PC-3 (cell line): ENCODE data around the gene TXNL4B. TPM values are rescaled to one million over a fixed set of nuclear protein-coding genes. Genes with fewer than 3 reads are reported as not detected.

Experiments used
- ATAC-seq: fragments of 200-7000 bp; cut with Tn5 transposase; 2 replicates; pipeline ENCODE4 v1.9.1; 2020; ENCODE audit warnings: mild to moderate bottlenecking, moderate library complexity
- BruUV-seq: library from RNA; stranded (reverse); fragments of 400-500 nt; replicated peaks from 2 replicates; lab custom pipeline; 2021; lab: Mats Ljungman, UMichigan
- CTCF ChIA-PET: fragments of 300-600 bp; sonication (Branson Sonifier 250); formaldehyde crosslinking; loops from one replicate; lab custom pipeline; 2022; ENCODE audit warnings: antibody characterized with exemption; lab: Charles Lee
- POLR2A ChIA-PET: fragments of 300-600 bp; sonication (Branson Sonifier 250); formaldehyde crosslinking; loops from one replicate; lab custom pipeline; 2022; ENCODE audit warnings: antibody characterized with exemption; ENCODE audit not compliant: unreplicated experiment; lab: Charles Lee
- DNase-seq: peaks from one replicate; pipeline ENCODE4 v3.0.0-alpha.2; 2015
- H2AFZ ChIP-seq: fragments of 300-600 bp; sonication (generic); 2 replicates; pipeline ENCODE4 v1.6.0; 2016; ENCODE audit warnings: antibody characterized with exemption, low read length
- H3F3A ChIP-seq: fragments of 300-600 bp; sonication (generic); one replicate; pipeline ENCODE4 v1.6.0; 2017; ENCODE audit warnings: antibody characterized with exemption, low read length, control low read depth, mild to moderate bottlenecking; ENCODE audit not compliant: unreplicated experiment
- H3K27ac ChIP-seq: fragments of 300-600 bp; sonication (generic); 2 replicates; pipeline ENCODE4 v1.5.1; 2016; ENCODE audit warnings: mild to moderate bottlenecking, low read length
- H3K27me3 ChIP-seq: fragments of 300-600 bp; sonication (generic); 2 replicates; pipeline ENCODE4 v1.6.1; 2016; ENCODE audit warnings: low read length, mixed read lengths
- H3K36me3 ChIP-seq: fragments of 300-600 bp; sonication (generic); 2 replicates; pipeline ENCODE4 v1.6.1; 2016; ENCODE audit warnings: low read depth, mixed run types, low read length, mixed read lengths
- H3K4me1 ChIP-seq: fragments of 300-600 bp; sonication (generic); 2 replicates; pipeline ENCODE4 v1.5.1; 2016; ENCODE audit warnings: low read length; ENCODE audit not compliant: insufficient read depth
- H3K4me2 ChIP-seq: fragments of 300-600 bp; sonication (generic); 2 replicates; pipeline ENCODE4 v1.6.0; 2016; ENCODE audit warnings: low read length
- H3K4me3 ChIP-seq: fragments of 300-600 bp; sonication (generic); 2 replicates; pipeline ENCODE4 v1.5.1; 2016; ENCODE audit warnings: mild to moderate bottlenecking, low read length, mixed read lengths
- H3K79me2 ChIP-seq: fragments of 300-600 bp; sonication (generic); 2 replicates; pipeline ENCODE4 v1.6.1; 2017; ENCODE audit warnings: low read length, mixed read lengths
- H3K9ac ChIP-seq: fragments of 300-600 bp; sonication (generic); 2 replicates; pipeline ENCODE4 v1.6.0; 2016; ENCODE audit warnings: mild to moderate bottlenecking, low read length
- H3K9me2 ChIP-seq: fragments of 300-600 bp; sonication (generic); replicated peaks from 2 replicates; pipeline ENCODE4 v1.6.1; 2016; ENCODE audit warnings: mixed run types, low read length, mixed read lengths
- H3K9me3 ChIP-seq: fragments of 300-600 bp; sonication (generic); 2 replicates; pipeline ENCODE4 v1.6.1; 2016; ENCODE audit warnings: low read length, mixed read lengths
- H4K20me1 ChIP-seq: fragments of 300-600 bp; sonication (generic); 2 replicates; pipeline ENCODE4 v1.6.1; 2016; ENCODE audit warnings: low read length, mixed read lengths
- EZH2 ChIP-seq: fragments of 300-600 bp; sonication (generic); IDR thresholded peaks from one replicate; pipeline ENCODE4 v1.6.1; 2017; ENCODE audit warnings: antibody characterized with exemption, mild to moderate bottlenecking, low read length; ENCODE audit not compliant: unreplicated experiment
- EZH2phosphoT487 ChIP-seq: fragments of 300-600 bp; sonication (generic); IDR thresholded peaks from 2 replicates; pipeline ENCODE4 v1.6.1; 2018; ENCODE audit warnings: mild to moderate bottlenecking, antibody characterized with exemption, low read length, borderline replicate concordance
- intact Hi-C: fragments of 100-400 bp; cut with micrococcal nuclease; formaldehyde crosslinking; loops from 2 replicates; pipeline ENCODE4 v1.9.0; 2023
- total RNA-seq: library from RNA; depleted of rRNA; stranded (reverse); fragments of >200 nt; gene quantifications from 2 replicates; pipeline ENCODE4 v1.2.3, GENCODE V29; 2014
- TF ChIP-seq, protein P1 (sequence below): fragments of 300-600 bp; sonication (generic); conservative IDR thresholded peaks from 2 replicates; pipeline ENCODE4 v1.5.1; 2017; ENCODE audit warnings: antibody characterized with exemption, low read depth, mild to moderate bottlenecking, low read length

The TXNL4B gene
- total RNA-seq, 1 experiment from 2014 or later = 9.6 TPM

DNA sequence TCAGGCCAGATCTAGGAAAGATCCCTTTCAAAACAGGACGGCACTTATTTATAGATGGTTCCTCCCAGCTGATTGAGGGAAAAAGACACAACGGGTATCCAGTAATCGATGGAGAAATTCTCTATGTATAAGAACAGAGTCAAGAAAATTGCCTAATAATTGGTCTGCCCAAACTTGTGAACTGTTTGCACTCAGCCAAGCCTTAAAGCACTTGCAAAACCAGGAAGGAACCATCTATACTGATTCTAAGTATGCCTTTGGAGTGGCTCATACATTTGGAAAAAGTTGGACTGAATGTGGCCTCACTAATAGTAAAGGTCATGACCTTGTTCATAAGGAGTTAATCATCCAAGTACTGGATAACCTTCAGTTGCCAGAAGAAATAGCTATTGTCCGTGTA lies 24.5 kb downstream of the TXNL4B start:
- Histone ChIP-seq H3K9me3 (no peaks in the 10 kb centered on the region), H3K27ac (no peak overlapping the region), H2AFZ (no peak overlapping the region), H3K4me3 (no peak overlapping the region), H4K20me1 (no peaks in the 10 kb centered on the region), H3K36me3 (no peaks in the 10 kb centered on the region), H3K79me2 (no peaks in the 10 kb centered on the region), H3F3A (no peaks in the 10 kb centered on the region), H3K9ac (no peak overlapping the region), H3K9me2 (no peaks in the 10 kb centered on the region), H3K27me3 (no peaks in the 10 kb centered on the region), H3K4me1 (no peaks in the 10 kb centered on the region), H3K4me2 (no peak overlapping the region)
- no TSS peak for BruUV-seq
- ATAC-seq (no peak), DNase-seq (no peak)
- TF ChIP-seq EZH2phosphoT487 = no peak
- intact Hi-C loops = no loop called here
- ChIA-PET CTCF (interaction anchor here (0.6 kb wide), 1 partner anchor 9 kb away, joined by 4 read pairs; no protein-coding TSS in a partner anchor), POLR2A (no interaction called here)

DNA sequence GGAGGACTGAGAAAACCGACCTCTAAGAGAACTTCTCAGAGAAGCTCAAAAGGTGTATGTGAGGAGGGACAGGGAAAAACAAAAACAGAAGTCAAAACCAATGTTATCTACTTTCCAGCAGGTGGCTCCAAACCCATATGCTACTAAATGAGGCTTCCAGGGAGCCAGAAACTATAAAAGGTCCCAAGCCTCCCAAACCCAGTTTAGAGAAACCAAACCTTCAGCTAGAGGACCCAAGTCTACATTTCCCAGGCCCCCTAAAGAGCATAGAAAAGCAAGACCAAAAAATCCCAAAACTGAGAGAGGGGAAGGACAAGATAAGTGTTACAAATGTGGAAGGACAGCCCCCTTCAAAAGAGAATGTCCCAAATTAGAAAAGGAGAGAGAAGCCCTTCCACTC lies 26.7 kb downstream of the TXNL4B start:
- H2AFZ ChIP-seq = no peak overlapping the region
- TF ChIP-seq, protein P1, sequence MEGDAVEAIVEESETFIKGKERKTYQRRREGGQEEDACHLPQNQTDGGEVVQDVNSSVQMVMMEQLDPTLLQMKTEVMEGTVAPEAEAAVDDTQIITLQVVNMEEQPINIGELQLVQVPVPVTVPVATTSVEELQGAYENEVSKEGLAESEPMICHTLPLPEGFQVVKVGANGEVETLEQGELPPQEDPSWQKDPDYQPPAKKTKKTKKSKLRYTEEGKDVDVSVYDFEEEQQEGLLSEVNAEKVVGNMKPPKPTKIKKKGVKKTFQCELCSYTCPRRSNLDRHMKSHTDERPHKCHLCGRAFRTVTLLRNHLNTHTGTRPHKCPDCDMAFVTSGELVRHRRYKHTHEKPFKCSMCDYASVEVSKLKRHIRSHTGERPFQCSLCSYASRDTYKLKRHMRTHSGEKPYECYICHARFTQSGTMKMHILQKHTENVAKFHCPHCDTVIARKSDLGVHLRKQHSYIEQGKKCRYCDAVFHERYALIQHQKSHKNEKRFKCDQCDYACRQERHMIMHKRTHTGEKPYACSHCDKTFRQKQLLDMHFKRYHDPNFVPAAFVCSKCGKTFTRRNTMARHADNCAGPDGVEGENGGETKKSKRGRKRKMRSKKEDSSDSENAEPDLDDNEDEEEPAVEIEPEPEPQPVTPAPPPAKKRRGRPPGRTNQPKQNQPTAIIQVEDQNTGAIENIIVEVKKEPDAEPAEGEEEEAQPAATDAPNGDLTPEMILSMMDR = peak; percentile 65
- TF ChIP-seq EZH2 (no peak), EZH2phosphoT487 (no peak)
- ATAC-seq (peak; percentile 70), DNase-seq (peak; percentile 42)
- no peaks in the 10 kb centered on the region for H3K79me2 ChIP-seq
- CTCF ChIA-PET = no interaction called here
- H3K4me2 ChIP-seq = no peak overlapping the region
- H3F3A ChIP-seq = no peaks in the 10 kb centered on the region
- H3K27ac ChIP-seq = no peak overlapping the region
- no TSS peak for BruUV-seq
- H3K9me2 ChIP-seq = no peaks in the 10 kb centered on the region
- H3K9ac ChIP-seq = no peak overlapping the region
- 0 out of 2 replicates have a peak, but pooled peaks cover 3% of the 10 kb centered on the region for H3K27me3 ChIP-seq
- H3K36me3 ChIP-seq = no peaks in the 10 kb centered on the region
- intact Hi-C loops = loop anchor here (1.0 kb wide), 1 partner anchor 33 kb away; no protein-coding TSS in a partner anchor
- H4K20me1 ChIP-seq = no peaks in the 10 kb centered on the region
- no peak overlapping the region for H3K4me3 ChIP-seq
- no peaks in the 10 kb centered on the region for H3K9me3 ChIP-seq
- H3K4me1 ChIP-seq = no peaks in the 10 kb centered on the region
- POLR2A ChIA-PET = no interaction called here

DNA sequence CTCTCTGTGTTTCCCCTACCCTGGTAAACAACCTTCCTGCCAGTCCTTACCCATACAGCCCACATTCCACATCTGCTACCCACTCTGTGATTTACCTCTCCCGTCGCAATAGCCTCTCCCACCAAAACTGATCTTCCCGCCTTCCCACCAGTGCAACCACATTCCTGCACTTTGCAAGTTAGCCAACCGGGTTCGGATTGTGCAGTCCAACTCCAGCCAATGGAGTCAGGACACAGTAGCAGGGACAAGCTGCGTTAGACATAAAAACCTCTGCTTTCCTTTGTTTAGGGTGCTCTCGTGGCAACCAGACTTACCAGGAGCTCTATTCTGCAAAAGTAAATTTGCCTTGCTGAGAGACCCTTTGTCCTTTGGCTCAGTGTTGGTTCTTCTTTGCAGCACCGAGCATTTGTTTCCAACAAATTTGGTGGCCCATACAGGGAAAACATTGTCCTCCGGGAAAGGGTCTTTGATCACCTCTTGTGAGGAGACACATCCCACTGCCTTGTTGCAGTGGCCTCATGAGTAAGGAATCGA lies 29.0 kb downstream of the TXNL4B start:
- intact Hi-C loops = no loop called here
- TF ChIP-seq, protein P1 = no peak
- no peak for TF ChIP-seq EZH2
- no peak for TF ChIP-seq EZH2phosphoT487
- Histone ChIP-seq H3K27ac (no peak overlapping the region), H3K4me2 (no peak overlapping the region), H3K9me3 (no peaks in the 10 kb centered on the region), H3K9ac (no peak overlapping the region), H3K9me2 (no peaks in the 10 kb centered on the region), H3K4me1 (no peaks in the 10 kb centered on the region), H3K36me3 (no peaks in the 10 kb centered on the region), H4K20me1 (no peaks in the 10 kb centered on the region), H3F3A (no peaks in the 10 kb centered on the region), H2AFZ (no peak overlapping the region), H3K79me2 (no peaks in the 10 kb centered on the region), H3K4me3 (no peak overlapping the region), H3K27me3 (peaks cover 6% of the 10 kb centered on the region; the same call in 1 of the 2 replicates)
- no TSS peak for BruUV-seq
- ChIA-PET CTCF (no interaction called here), POLR2A (no interaction called here)
- DNase-seq = no peak
- ATAC-seq = no peak
